ENCODE measurements around the gene GRHL3.

- TF ChIP-seq CTBP1 (IDR thresholded peaks at IDR 0.05; ENCODE audit: borderline replicate concordance) (no peak), L3MBTL2 (conservative IDR thresholded peaks at IDR 0.05) (no peak), ARNT (IDR thresholded peaks at IDR 0.05) (no peak), FOXM1 (IDR thresholded peaks at IDR 0.05; ENCODE audit: borderline replicate concordance) (no peak), LEF1 (IDR thresholded peaks at IDR 0.05; ENCODE audit: borderline replicate concordance) (no peak), HDGF (IDR thresholded peaks at IDR 0.05; ENCODE audit: borderline replicate concordance) (no peak), SUZ12 (IDR thresholded peaks at IDR 0.05) (no peak), ELF4 (IDR thresholded peaks at IDR 0.05) (no peak), FOXK2 (IDR thresholded peaks at IDR 0.05) (no peak), PKNOX1 (IDR thresholded peaks at IDR 0.05) (no peak), FOXA1 (IDR thresholded peaks at IDR 0.05) (no peak), SP1 (IDR thresholded peaks at IDR 0.05) (no peak), ZNF384 (IDR thresholded peaks at IDR 0.05) (no peak)
Observed at GRCh38 chr1:24341260-24341659, 22.1 kb downstream of the GRHL3 start.
